OCI-LY3 (cell line): Measurements from ENCODE around the gene DENND4B.
"Not testable (repeated sequence)": the region's sequence is repeated elsewhere in the genome, so short reads cannot be mapped to it uniquely, and the experiment has no call there.

Experiments used
- H2AFZ ChIP-seq: fragments of 200-600, 300-600 bp; shearing (Covaris generic); 2 replicates; pipeline ENCODE4 v1.6.0; 2014; ENCODE audit warnings: antibody characterized with exemption, low read depth, low read length
- H3K27ac ChIP-seq: fragments of 200-600, 300-600 bp; sonication (generic); 2 replicates; pipeline ENCODE4 v1.5.1; 2014; ENCODE audit warnings: mild to moderate bottlenecking, low read length, moderate library complexity, mixed read lengths
- H3K27me3 ChIP-seq: fragments of 200-600, 300-600 bp; sonication (generic); 2 replicates; pipeline ENCODE4 v1.6.1; 2014; ENCODE audit warnings: low read depth, low read length, mixed read lengths
- H3K36me3 ChIP-seq: fragments of 200-600, 300-600 bp; sonication (generic); replicated peaks from 2 replicates; pipeline ENCODE3; 2014; ENCODE audit warnings: low read depth, low read length, mixed read lengths
- H3K4me1 ChIP-seq: fragments of 300-600, 200-600 bp; sonication (generic); 2 replicates; pipeline ENCODE4 v1.6.1; 2014; ENCODE audit warnings: low read length, mixed read lengths
- H3K4me2 ChIP-seq: fragments of 200-600, 300-600 bp; sonication (generic); 2 replicates; pipeline ENCODE4 v1.6.1; 2014; ENCODE audit warnings: low read length, mixed read lengths
- H3K4me3 ChIP-seq: fragments of 300-600, 200-600 bp; sonication (generic); 2 replicates; pipeline ENCODE4 v1.5.1; 2014; ENCODE audit warnings: antibody characterized with exemption, mild to moderate bottlenecking, low read length, moderate library complexity
- H3K79me2 ChIP-seq: fragments of 300-600, 200-600 bp; shearing (Covaris generic); 2 replicates; pipeline ENCODE4 v1.6.1; 2014; ENCODE audit warnings: mild to moderate bottlenecking, low read length, mixed read lengths
- H3K9ac ChIP-seq: fragments of 300-600, 200-600 bp; shearing (Covaris generic); 2 replicates; pipeline ENCODE4 v1.6.0; 2014; ENCODE audit warnings: mild to moderate bottlenecking, low read length, moderate library complexity
- H3K9me3 ChIP-seq: fragments of 200-600, 300-600 bp; shearing (Covaris generic); 2 replicates; pipeline ENCODE4 v1.6.1; 2014; ENCODE audit warnings: low read length, mixed read lengths; ENCODE audit not compliant: insufficient read depth
- H4K20me1 ChIP-seq: fragments of 200-600, 300-600 bp; sonication (generic); 2 replicates; pipeline ENCODE4 v1.6.1; 2016; ENCODE audit warnings: low read length, mixed read lengths; ENCODE audit not compliant: insufficient read depth
- EZH2phosphoT487 ChIP-seq: fragments of 200-600 bp; shearing (Covaris generic); IDR thresholded peaks from 2 replicates; pipeline ENCODE4 v1.6.1; 2018; ENCODE audit warnings: antibody characterized with exemption, mixed run types, low read depth
- TF ChIP-seq, protein P1 (sequence below): fragments of 200-600, 300-600 bp; sonication (generic); IDR thresholded peaks from 2 replicates; pipeline ENCODE4 v1.5.1; 2014; ENCODE audit warnings: antibody characterized with exemption, low read length, low read depth

Gene DENND4B

DNA sequence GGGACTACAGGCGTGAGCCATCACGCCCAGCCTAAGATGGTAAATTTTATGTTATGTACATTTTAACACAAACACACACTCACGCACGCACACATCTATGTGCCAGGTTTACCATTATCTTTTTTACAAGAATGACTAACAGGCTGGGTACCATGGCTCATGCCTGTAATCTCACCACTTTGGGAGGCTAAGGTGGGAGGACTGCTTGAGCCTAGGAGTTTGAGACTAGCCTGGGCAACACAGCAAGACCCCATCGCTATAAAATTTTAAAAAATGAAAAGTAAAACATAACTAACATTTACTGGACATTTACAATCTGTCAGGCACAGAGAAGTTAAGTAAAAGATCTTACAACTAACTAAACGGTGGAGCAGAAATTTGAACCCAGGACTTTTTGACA lies 38.4 kb downstream of the DENND4B start:
- H3K27me3 ChIP-seq = no peaks in the 10 kb centered on the region
- no peak overlapping the region for H2AFZ ChIP-seq
- no peaks in the 10 kb centered on the region for H3K9me3 ChIP-seq
- no peak for TF ChIP-seq EZH2phosphoT487
- TF ChIP-seq, protein P1, sequence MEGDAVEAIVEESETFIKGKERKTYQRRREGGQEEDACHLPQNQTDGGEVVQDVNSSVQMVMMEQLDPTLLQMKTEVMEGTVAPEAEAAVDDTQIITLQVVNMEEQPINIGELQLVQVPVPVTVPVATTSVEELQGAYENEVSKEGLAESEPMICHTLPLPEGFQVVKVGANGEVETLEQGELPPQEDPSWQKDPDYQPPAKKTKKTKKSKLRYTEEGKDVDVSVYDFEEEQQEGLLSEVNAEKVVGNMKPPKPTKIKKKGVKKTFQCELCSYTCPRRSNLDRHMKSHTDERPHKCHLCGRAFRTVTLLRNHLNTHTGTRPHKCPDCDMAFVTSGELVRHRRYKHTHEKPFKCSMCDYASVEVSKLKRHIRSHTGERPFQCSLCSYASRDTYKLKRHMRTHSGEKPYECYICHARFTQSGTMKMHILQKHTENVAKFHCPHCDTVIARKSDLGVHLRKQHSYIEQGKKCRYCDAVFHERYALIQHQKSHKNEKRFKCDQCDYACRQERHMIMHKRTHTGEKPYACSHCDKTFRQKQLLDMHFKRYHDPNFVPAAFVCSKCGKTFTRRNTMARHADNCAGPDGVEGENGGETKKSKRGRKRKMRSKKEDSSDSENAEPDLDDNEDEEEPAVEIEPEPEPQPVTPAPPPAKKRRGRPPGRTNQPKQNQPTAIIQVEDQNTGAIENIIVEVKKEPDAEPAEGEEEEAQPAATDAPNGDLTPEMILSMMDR = no peak
- no peak overlapping the region for H3K27ac ChIP-seq
- H3K79me2 ChIP-seq = peaks cover 99% of the 10 kb centered on the region
- H3K4me3 ChIP-seq = no peak overlapping the region
- H3K36me3 ChIP-seq = peaks cover 21% of the 10 kb centered on the region
- no peak overlapping the region for H3K9ac ChIP-seq
- H3K4me1 ChIP-seq = no peaks in the 10 kb centered on the region
- peaks cover 63% of the 10 kb centered on the region for H4K20me1 ChIP-seq
- no peak overlapping the region for H3K4me2 ChIP-seq

DNA sequence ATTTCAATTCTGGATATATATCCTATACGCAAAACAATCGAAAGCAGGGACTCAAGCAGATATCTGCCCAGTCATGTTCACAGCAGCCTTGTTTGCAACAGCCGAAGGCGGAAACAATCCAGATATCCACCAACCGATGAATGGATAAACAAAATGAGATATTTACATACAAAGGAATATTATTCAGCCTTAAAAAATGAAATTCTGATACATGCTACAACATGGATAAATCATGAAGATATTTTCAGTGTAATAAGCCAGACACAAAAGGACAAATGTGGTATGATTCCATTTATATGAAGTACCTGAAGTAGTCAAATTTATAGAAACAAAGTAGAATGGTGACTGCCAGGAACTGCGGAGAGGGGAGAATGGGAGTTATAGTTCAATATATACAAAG lies 39.4 kb downstream of the DENND4B start:
- H3K27ac ChIP-seq = no peak overlapping the region
- peaks cover 99% of the 10 kb centered on the region for H3K79me2 ChIP-seq
- H3K27me3 ChIP-seq = no peaks in the 10 kb centered on the region
- H3K4me1 ChIP-seq = no peaks in the 10 kb centered on the region
- no peak for TF ChIP-seq EZH2phosphoT487
- TF ChIP-seq, protein P1 = no peak
- H3K36me3 ChIP-seq = peaks cover 21% of the 10 kb centered on the region
- H2AFZ ChIP-seq = no peak overlapping the region
- no peak overlapping the region for H3K4me3 ChIP-seq
- H4K20me1 ChIP-seq = peaks cover 59% of the 10 kb centered on the region
- H3K4me2 ChIP-seq = no peak overlapping the region
- no peak overlapping the region for H3K9ac ChIP-seq
- no peaks in the 10 kb centered on the region for H3K9me3 ChIP-seq

DNA sequence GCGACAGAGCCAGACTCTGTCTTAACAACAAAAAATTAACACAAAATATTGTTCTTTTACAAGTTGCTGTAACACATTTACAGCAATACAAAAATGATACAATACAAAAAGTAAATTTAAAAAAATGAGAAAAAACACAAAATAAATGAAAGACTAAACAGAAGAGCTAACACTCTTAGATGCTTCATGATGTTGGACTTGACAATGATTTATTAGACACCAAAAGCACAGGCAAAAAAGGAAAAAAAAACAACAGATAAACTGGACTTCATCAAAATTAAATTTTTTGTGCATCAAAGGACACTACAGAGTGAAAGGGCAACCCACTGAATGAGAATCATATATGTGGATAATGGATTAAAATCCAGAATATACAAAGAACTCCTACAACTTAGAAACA lies 40.1 kb downstream of the DENND4B start:
- Histone ChIP-seq H3K4me3 (no peak overlapping the region), H4K20me1 (peaks cover 54% of the 10 kb centered on the region), H3K4me1 (no peaks in the 10 kb centered on the region; the same call in 1 of the 2 replicates), H3K79me2 (peaks cover 98% of the 10 kb centered on the region), H3K9ac (no peak overlapping the region), H3K4me2 (no peak overlapping the region), H3K36me3 (peaks cover 21% of the 10 kb centered on the region), H3K27ac (no peak overlapping the region), H3K27me3 (no peaks in the 10 kb centered on the region), H3K9me3 (no peaks in the 10 kb centered on the region), H2AFZ (no peak overlapping the region)
- no peak for TF ChIP-seq EZH2phosphoT487
- TF ChIP-seq, protein P1 = no peak

DNA sequence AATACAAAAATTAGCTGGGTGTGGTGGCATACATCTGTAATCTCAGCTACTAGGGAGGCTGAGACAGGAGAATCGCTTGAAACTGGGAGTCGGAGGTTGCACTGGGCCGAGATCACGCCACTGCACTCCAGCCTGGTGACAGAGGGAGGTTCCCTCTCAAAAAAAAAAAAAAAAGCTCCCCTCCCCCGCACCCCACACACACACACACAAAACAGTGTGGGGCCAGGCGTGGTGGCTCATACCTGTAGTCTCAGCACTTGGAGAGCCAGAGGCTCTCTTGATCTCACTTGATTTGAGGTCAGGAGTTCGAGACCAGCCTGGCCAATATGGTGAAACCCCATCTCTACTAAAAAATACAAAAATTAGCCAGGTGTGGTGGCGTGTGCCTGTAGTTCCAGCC lies 40.6 kb downstream of the DENND4B start:
- Histone ChIP-seq H4K20me1 (peaks cover 54% of the 10 kb centered on the region), H3K79me2 (peaks cover 98% of the 10 kb centered on the region), H3K36me3 (peaks cover 21% of the 10 kb centered on the region)
- not testable (repeated sequence) for H2AFZ ChIP-seq, H3K9ac ChIP-seq, H3K27ac ChIP-seq, H3K27me3 ChIP-seq, H3K4me2 ChIP-seq, H3K4me1 ChIP-seq, H3K4me3 ChIP-seq, H3K9me3 ChIP-seq
